ENCODE results near the gene ATXN7L2. TPM values are rescaled to one million over a fixed set of nuclear protein-coding genes. Genes with fewer than 3 reads are reported as not detected.
"Not testable (repeated sequence)": the region's sequence is repeated elsewhere in the genome, so short reads cannot be mapped to it uniquely, and the experiment has no call there.

Gene ATXN7L2, protein sequence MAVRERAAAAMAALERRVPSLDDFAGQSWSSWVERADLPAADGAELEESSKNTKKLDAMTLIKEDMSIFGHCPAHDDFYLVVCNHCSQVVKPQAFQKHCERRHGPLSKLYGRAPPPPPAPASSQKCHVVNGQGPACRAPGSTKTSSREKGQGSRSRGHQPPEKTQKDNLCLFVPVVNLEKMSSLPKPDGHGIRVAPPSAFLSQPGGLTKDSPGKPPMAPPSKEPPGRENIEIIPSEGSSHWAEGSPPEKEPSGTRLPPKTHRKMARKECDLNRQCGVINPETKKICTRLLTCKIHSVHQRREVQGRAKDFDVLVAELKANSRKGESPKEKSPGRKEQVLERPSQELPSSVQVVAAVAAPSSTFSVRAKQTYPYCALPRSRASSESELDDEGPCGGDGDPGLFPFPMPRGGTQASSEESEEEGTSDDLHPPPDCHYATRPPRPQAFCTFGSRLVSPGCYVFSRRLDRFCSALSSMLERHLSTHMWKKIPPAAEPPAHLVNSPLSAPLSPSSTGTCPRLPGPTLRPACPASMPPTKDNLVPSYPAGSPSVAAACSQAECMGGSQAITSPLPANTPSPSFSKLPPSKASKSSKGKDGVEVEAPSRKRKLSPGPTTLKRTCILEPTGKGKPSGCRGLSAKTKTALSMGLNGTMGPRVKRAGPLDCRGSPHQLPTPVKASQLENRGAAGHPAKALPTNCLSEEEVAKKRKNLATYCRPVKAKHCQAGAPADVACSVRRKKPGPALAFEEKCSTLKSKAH
- 10 to 100 TPM in 2 of 4 donors, 1 to 10 TPM in 2; 7.3 to 17.6 (median 12.7) TPM for polyA plus RNA-seq (ENCODE audit: insufficient read length in 4 of 4)

DNA sequence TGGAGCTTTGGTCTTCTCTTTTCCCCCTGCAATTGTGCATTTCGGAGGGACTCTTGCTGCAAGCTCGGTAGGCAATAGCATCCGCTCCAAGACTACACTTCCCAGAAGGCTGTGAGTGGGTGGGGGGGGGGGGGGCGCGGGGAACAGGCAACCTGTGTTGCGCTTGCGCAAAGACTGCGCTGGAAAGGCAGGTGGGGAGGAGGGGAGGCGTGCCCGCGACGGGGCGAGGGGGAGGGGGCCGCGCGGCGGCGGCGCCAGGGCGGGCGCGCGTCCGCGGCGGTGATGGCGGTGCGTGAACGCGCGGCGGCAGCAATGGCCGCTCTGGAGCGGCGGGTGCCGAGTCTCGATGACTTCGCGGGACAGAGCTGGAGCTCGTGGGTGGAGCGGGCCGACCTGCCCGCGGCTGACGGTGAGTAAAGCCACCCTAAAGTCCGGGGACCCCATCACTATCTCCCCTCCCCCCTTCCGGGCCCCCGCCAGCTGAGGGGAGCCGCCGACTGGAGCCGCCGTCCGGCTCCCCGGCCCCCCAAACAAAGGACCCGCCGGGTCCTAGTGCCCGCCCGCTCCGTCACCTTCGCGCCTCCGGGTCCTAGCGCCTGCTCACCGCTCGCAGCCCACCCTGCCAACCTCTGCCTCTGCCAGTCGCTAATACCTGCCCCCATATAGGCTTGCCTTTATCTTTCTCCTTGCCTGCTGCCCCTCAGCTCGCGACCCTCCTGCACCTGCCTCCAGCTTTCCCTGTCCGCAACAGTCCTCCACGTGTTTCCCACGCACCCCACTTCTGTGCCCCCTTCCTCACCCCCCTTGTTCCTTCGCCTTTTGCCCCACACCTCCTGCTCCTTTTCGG is at the start of gene ATXN7L2:
TSS of gene ATXN7L2 (plus strand) at position 234 of the 847 bp plus-strand sequence. CDS start at position 283, 49 bp downstream.
- peak; percentile 76 to 86 (median 83) for DNase-seq (ENCODE audit: low read depth in 4 of 4, low spot score in 3 of 4)

DNA sequence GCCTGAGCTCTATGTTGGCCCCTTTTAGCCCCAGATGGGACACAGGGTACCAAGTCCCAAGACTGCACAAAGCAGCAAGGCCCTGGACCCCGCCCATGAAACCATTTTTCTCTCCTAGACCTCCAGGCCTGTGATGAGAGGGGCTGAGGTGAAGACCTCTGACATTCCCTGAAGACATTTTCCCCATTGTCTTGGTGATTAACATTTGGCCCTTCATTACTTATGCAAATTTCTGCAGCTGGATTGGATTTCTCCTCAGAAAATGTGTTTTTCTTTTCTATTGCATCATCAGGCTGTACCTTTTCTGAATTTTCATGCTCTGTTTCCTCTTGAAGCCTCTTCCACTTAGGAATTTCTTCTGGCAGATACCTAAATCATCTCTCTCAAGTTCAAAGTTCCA is 49.2 kb upstream of the ATXN7L2 start:
- DNase-seq (ENCODE audit: low read depth in 4 of 4, low spot score in 3 of 4) = no peak

DNA sequence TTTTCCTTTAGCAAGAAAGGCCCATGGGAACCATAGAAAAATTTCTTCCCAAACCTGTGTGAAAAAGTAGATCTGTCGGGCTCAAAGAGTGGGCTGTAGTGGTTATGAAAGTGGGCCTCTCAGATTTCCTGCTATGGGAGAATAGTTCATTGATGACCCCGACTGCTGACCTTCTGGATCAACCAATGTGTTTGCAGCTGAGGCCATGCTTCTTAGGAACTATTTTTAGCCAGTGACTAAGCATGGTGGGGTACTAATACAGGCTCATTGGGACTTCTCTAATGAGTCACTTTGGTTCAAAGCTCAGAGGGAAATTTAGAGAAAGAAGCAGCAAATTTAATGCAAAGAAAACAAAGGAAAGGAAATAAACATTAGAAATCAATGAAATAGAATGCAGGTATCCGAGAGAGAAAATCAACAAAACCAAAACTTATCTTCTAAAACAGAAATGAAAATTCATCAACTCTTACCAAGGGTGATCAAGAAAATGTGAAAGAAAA is 44.9 kb upstream of the ATXN7L2 start:
- DNase-seq (ENCODE audit: low read depth in 4 of 4, low spot score in 3 of 4) = no peak

DNA sequence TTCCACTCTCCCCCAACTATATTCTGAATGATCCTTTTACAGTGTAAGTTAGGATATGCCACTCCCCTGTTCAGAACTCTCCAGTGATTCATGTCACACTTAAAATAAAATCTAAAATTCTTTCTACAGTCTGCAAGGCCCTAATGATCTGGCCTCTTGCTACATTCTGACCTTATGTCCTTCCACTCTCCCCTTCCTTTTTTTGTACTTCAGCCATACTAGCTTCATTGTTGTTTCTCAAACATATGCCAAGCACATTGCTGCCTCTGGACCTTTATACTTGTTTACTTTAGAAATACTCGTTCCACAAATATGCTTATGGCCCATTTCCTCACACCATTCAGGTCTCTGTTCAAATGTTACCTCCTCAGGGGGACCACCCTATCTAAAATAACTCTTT is 42.6 kb upstream of the ATXN7L2 start:
- DNase-seq (ENCODE audit: low read depth in 4 of 4, low spot score in 3 of 4) = no peak

DNA sequence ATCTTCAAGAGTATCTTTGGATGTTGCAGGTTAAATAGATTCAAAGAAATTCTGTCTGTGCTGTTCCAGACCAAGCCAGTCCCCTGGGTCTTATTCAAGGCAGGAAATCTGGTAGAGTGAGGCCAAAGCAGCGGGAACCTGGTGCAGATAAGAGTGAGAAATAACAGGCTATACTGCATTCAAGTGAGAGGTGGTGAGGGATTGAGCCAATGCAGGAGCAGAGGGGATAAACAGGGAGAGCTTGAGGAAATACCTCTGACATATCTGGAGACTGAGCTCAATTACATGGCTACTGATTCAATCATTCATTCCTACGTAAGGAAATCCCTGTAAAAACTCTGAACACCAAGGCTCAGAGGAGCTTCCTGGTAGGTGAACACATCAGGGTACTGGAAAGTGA is 40.2 kb upstream of the ATXN7L2 start:
- no peak for DNase-seq (ENCODE audit: low read depth in 4 of 4, low spot score in 3 of 4)

DNA sequence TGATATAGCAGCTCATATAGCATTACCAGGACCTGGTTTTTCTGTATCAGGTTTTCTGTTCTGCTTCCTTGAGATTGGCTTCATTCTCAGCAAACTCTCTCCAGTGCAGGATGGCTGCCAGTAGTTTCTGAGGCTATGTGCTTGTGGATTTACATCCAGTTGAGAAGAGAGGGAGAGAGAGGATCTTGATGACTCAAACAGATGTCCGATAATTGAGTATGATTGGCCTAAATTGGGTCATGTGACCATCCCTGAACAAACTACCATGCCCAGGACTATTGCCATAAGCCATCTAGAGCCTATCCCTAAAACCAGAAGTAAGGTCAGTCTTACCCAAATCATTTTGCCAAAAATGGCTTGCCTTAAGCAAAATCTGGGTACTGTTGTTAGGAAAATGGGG is 39.4 kb upstream of the ATXN7L2 start:
- DNase-seq (ENCODE audit: low read depth in 4 of 4, low spot score in 3 of 4) = no peak

DNA sequence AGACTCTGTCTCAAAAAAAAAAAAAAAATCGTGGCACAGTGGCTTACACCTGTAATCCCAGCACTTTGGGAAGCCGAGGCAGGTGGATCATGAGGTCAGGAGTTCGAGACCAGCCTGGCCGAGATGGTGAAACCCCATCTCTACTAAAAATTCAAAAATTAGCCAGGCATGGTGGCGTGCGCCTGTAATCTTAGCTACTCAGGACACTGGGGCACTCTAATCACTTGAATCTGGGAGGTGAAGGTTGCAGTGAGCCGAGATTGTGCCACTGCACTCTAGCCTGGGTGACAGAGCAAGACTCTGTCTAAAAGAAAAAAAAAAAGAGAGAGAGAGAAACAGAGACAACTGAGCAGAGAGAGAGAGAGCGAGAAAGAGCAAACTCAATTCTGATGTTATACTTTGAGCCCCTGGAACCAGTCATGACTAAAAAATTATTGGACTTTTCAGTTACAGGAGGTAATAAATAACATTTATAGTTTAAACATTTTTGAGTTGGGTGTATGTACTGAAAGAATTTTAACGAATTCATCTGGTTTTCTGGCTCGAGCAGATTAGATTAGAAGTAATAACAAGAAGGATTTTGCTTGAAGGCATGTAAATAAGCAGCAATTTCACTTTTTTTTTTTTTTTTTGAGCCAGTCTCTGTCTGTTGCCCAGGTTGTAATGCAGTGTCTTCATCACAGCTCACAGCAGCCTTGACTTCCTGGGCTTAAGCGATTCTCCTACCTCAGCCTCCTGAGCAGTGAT is 37.6 kb upstream of the ATXN7L2 start:
- DNase-seq (ENCODE audit: low read depth in 4 of 4, low spot score in 3 of 4) = not testable (repeated sequence)

DNA sequence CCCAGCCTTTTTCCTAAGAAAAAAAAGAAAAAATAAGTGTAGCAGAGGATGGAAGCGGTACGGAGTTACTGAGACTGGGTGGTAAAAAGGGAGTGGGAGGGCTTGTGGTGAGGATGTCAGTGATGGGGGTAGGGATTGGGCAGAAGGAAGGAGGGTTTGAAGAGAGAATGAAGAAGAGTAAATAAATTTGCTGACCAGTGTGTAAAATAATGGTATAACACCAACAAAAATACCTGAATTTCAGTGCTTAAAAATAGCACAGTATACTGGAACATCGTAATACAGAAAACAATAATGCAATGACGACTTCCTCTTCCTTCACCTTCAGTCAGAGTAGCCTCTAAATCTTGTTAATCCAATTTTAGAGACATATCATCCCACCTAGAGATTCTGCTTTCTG is 36.2 kb upstream of the ATXN7L2 start:
- no peak for DNase-seq (ENCODE audit: low read depth in 4 of 4, low spot score in 3 of 4)

DNA sequence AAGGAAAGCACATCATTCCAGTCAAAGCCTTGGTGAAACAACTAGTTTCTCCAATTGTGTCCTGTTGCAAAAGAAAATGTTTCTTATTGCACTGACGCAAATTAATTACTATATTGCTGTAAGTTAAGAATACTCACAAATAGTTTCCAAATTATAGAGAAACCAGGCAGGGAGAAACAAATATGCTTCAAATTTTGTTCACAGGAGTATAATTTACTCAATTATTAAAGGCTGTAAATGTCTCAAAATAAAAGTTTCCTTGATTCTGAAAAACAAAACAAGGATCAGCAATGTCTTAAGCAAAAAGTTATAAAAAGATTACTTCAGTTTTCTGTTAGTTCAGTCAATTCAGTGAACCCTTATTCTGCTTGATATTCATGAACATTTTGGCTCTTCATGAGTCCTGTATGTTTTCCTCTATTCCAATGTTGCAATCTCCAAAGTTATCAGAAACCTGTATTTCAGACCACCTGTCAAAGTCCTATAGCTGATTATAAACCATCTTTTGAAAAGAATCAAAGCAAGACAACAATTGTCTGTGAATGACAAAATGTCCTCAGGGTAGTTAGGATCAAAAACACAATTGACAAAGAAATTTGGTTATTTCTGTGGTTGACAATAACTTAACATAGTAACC is 29.1 kb upstream of the ATXN7L2 start:
- no peak for DNase-seq (ENCODE audit: low read depth in 4 of 4, low spot score in 3 of 4)

DNA sequence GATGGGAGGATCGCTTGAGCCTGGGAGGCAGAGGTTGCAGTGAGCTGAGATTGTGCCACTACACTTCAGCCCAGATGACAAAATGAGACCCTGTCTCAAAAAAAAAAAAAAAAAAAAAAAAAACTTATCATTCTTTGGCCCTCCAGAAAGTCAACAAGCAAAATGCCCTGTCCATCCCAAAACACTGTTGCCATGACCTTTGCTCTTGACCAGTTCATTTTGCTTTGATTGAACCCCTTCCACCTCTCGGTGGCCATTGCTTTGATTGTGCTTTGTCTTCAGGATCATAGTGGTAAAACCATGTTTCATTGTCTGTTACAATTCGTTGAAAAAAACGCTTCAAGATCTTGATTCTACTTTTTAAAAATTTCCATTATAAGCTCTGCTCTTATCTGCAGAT is 25.9 kb upstream of the ATXN7L2 start:
- no peak for DNase-seq (ENCODE audit: low read depth in 4 of 4, low spot score in 3 of 4)

DNA sequence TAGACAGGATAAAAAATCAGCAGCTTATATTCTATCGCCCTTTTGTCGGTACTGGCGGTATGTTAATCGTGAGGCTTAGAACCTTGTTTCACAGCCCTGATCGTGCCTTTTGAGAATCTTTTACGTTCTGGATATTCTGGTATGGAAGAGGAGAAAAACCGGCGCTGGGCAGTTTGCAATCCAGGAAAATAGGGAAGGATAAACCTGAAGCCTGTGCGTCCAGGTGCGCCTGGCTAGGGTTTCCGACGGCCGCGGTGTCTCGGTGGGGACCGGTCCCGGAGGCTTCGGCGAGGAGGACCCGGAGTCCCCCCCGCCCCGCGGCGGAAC is 17.6 kb upstream of the ATXN7L2 start:
- DNase-seq (ENCODE audit: low read depth in 4 of 4, low spot score in 3 of 4) = no peak

DNA sequence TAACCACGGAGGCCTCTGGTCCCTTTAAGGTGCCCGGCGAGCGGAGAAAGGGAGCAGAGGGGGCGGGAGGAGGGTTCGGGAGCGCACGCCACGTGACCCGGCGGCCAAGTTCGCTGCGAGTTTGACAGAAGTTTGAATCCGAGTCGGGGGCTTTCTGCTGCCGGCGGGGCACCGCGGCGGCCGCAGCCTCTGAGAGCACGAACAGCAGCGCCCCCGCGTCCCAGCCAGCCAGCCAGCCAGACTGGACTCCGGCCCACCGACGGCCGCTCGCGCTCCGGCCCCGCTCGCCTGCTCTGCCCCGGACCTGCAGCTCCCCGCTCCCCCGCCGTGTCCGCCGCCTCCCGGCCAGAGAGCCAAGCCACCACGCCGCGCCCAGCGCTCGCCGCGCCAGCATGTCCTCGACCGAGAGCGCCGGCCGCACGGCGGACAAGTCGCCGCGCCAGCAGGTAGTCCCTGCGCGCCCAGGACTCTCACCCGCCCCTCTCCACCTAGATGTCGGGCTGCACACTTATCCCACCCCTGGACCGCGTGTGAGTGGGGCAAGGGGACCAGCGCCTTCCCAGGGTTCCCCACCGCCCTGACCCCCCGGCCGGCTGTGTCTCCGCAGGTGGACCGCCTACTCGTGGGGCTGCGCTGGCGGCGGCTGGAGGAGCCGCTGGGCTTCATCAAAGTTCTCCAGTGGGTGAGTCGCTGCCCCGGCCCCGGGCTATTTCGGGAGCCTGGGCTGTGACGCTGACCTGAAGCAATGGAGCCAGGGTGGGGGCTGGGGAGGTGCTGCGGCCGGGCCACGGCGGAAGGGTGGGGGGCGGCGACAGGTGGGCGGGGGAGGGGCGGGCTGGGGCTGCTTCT is 17.0 kb upstream of the ATXN7L2 start, which contains the start of gene SYPL2:
TSS of gene SYPL2 (plus strand) at position 95 of the 849 bp plus-strand sequence. CDS start at position 393, 298 bp downstream.
- DNase-seq (ENCODE audit: low read depth in 4 of 4, low spot score in 3 of 4) = no peak

DNA sequence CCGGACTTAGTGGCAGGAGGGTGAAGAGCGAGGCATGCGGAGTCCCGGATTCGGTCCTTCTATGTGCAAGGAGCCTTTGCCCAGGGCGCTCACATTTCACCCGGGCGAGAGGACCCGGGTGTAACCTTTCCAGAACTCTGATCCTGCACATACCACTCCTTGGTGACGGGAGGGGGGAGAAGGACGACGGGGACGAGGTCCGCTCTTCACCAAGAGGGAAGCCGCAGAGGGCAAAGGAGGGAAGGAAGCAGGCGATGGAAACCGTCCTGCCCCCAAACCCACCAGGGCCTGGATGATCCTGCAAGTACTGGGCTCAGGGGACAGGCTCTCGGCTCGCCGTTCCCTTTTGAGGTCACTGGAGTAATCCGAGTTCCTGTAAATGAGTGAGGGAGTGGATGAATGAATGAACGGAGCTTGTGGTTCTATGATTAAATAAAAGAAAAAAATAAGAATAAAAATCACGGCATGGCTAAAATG is 16.4 kb upstream of the ATXN7L2 start:
- no peak for DNase-seq (ENCODE audit: low read depth in 4 of 4, low spot score in 3 of 4)

DNA sequence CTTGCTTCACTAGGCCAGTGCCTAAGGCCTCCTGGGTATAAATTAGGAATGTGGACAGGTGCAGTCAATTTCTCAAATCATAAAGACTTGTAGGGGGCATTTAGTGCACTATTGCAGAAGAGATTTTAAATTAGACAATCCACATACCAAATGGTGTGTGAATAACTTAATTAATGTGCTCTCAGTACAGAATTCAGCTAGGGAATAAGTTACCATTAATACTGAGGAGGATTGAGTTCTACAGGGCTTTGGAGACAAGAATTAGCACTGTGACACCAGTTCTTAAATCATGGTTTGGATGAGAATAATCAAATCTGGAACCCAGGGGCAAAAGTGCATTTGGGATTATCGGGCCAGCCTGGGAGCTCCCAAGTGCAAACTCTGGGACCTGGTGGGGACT is 15.6 kb upstream of the ATXN7L2 start:
- no peak for DNase-seq (ENCODE audit: low read depth in 4 of 4, low spot score in 3 of 4)

DNA sequence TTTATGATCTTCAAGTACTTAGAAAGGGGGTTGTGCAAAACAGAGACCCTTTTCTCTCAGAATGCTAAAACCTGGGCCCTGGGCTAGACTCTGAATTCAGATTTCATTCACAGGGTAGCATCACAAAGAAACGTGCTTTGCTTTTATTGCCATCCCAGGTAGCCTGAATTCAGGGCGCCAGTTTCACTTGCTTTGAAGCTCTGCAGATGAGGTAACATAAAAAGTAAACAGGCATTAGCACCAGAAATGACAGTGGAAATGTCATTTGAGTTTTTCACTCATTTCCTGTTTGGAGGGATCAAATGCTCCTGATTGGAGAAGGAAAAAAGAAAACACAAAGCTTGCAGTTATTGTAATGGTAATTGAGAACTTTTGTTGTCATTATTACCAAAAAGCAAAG is 14.8 kb upstream of the ATXN7L2 start:
- DNase-seq (ENCODE audit: low read depth in 4 of 4, low spot score in 3 of 4) = no peak

DNA sequence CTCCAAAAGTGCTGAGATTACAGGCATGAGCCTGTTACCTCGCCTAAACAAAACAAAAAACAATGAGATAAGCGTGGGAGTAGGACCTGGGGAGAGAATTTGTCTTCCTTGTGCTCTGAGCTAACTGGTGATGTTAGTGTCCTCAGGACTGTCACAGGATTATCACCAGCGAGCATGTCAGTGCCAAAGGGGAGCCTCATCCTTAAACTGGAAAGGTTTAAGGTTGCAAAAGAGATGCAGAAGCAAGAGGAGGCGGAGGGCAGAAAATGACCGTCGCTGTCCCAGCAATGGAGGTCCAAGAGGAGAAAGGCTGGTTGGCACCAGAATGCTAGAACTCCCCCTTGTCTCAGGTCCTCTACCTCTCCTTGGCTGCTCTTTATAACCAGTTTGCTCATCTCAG is 13.5 kb upstream of the ATXN7L2 start:
- DNase-seq (ENCODE audit: low read depth in 4 of 4, low spot score in 3 of 4) = no peak

DNA sequence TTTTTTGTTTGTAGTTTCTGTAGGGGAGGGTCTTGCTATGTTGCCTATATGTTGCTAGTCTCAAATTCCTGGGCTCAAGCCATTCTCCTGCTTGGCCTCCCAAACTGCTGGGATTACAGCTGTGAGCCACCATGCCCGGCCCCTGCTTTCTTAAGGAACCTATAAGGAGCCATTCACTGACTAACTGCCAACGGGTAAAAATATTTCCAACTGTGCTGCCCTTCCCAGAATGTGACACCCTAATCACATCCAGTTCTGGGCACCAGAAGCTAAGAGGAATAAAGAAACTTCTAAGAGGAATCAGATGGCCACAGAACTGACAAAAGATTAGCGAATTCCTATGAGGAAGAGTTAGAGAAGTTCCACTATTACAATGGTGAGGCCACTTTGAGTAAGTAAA is 10.9 kb upstream of the ATXN7L2 start:
- no peak for DNase-seq (ENCODE audit: low read depth in 4 of 4, low spot score in 3 of 4)

DNA sequence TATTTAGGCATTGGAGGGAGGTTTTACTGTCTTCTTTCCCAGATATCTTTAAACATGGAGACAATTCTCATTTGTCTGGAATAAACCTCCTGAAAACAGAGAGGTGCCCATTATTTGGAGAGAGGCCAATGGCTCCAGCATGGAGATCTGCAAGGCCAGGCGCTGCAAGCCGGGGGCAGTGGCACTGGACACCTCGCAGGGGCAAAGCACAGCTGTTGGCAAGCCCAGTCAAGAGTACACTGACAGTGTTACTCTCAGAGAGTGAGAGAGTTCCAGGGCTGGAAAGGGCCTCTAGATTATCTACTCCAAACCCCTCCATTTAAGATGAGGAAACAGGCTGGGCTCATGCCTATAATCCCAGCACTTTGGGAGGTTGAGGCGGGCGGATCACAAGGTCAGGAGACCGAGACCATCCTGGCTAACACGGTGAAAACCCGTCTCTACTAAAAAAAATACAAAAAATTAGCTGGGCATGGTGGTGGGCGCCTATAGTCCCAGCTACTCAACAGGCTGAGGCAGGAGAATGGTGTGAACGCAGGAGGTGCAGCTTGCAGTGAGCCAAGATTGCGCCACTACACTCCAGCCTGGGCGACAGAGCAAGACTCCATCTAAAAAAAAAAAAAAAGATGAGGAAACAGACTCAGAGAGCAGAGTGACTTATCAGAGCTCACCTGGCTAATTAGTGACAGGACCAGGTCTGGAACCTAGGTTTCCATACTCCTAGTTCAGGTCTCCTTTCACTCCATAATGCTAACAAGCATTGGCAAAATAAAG is 10.2 kb upstream of the ATXN7L2 start:
- DNase-seq (ENCODE audit: low read depth in 4 of 4, low spot score in 3 of 4) = not testable (repeated sequence)

Measured in left renal pelvis (tissue), 4 donors.